HCT116 (cell line): ENCODE measurements around the gene CCL11. TPM values are rescaled to one million over a fixed set of nuclear protein-coding genes. Genes with fewer than 3 reads are reported as not detected.

Experiments
- ATAC-seq: fragments of 200-7000 bp; cut with Tn5 transposase; 2 replicates; pipeline ENCODE4 v1.9.1; 2020; ENCODE audit warnings: mild to moderate bottlenecking, moderate library complexity
- Bru-seq: library from RNA; stranded (reverse); fragments of 400-500 nt; gene quantifications from one replicate; lab custom pipeline; 2021; lab: Mats Ljungman, UMichigan
- BruChase-seq, 2 experiments: library from RNA; stranded (reverse); fragments of 400-500 nt; gene quantifications; one replicate each; lab custom pipeline; 2021; lab: Mats Ljungman, UMichigan
- BruUV-seq: library from RNA; stranded (reverse); fragments of 400-500 nt; replicated peaks from 2 replicates; lab custom pipeline; 2021; lab: Mats Ljungman, UMichigan
- CTCF ChIA-PET: fragments of 300-600 bp; sonication (Branson Sonifier 250); formaldehyde crosslinking; loops from one replicate; lab custom pipeline; 2021; ENCODE audit warnings: antibody characterized with exemption; lab: Charles Lee
- POLR2A ChIA-PET: fragments of 300-600, 350-600 bp; sonication (Branson Sonifier 250); formaldehyde crosslinking; loops from one replicate; lab custom pipeline; 2021; ENCODE audit warnings: antibody characterized with exemption; lab: Charles Lee
- RAD21 ChIA-PET, 2 experiments: fragments of 300-600 bp; sonication (Branson Sonifier 250); formaldehyde crosslinking; loops; one replicate each; lab custom pipeline; 2023; ENCODE audit warnings: low total read pairs in 2 of 2; ENCODE audit not compliant: uncharacterized antibody in 2 of 2, unreplicated experiment in 2 of 2, low non-redundant PET in 1 of 2; lab: Charles Lee
- DNase-seq: peaks from one replicate; pipeline ENCODE4 v3.0.0-alpha.2; 2010; ENCODE audit warnings: low read depth, low spot score
- H2AFZ ChIP-seq: fragments of 200-600 bp; shearing (Covaris generic), sonication (generic); 2 replicates; pipeline ENCODE4 v1.6.1; 2017; ENCODE audit warnings: low read depth, mixed run types, mixed read lengths, antibody characterized with exemption, low read length; ENCODE audit not compliant: poor library complexity, severe bottlenecking
- H3K27ac ChIP-seq: 2 replicates; pipeline ENCODE4 v1.5.1; 2012; ENCODE audit warnings: low read depth, low read length
- H3K27me3 ChIP-seq: fragments of 200-600 bp; sonication (generic); 2 replicates; pipeline ENCODE4 v1.6.1; 2016; ENCODE audit warnings: mixed run types, low read length, mixed read lengths; ENCODE audit not compliant: insufficient read depth
- H3K36me3 ChIP-seq, 2 experiments: fragments of 200-500 bp in 1 of 2; fragments of 200-600 bp in 1 of 2; sonication (Bioruptor generic) in 1 of 2; sonication (generic) in 1 of 2; 2 replicates each; pipeline versions ENCODE4 v1.5.1 to v1.6.1; 2014 to 2016; ENCODE audit warnings: low read length in 2 of 2, inconsistent platforms in 1 of 2, mixed read lengths in 1 of 2, mixed run types in 1 of 2; ENCODE audit not compliant: insufficient read depth in 2 of 2, control insufficient read depth in 1 of 2
- H3K4me1 ChIP-seq, 2 experiments: fragments of 200-600 bp in 1 of 2; sonication (generic) in 1 of 2; 2 replicates each; pipeline versions ENCODE4 v1.5.1 to v1.6.1; 2012 to 2017; ENCODE audit warnings: low read length in 2 of 2, inconsistent platforms in 1 of 2, mild to moderate bottlenecking in 1 of 2, mixed read lengths in 1 of 2, mixed run types in 1 of 2, moderate library complexity in 1 of 2; ENCODE audit not compliant: insufficient read depth in 2 of 2, control insufficient read depth in 1 of 2
- H3K4me2 ChIP-seq: fragments of 200-600 bp; sonication (generic); 2 replicates; pipeline ENCODE4 v1.6.1; 2017; ENCODE audit warnings: mixed run types, low read length, mixed read lengths
- H3K4me3 ChIP-seq, 2 experiments: fragments of 200-600 bp in 1 of 2; sonication (generic) in 1 of 2; replicated peaks in 1 of 2; 2 replicates each; pipeline ENCODE4 v1.5.1; 2011 to 2016; ENCODE audit warnings: low read length in 2 of 2, control low read depth in 1 of 2, low read depth in 1 of 2, mild to moderate bottlenecking in 1 of 2, mixed read lengths in 1 of 2, mixed run types in 1 of 2
- H3K79me2 ChIP-seq: fragments of 200-600 bp; sonication (generic); 2 replicates; pipeline ENCODE4 v1.6.1; 2017; ENCODE audit warnings: mild to moderate bottlenecking, mixed run types, low read length, moderate library complexity, mixed read lengths; ENCODE audit not compliant: insufficient read depth
- H3K9ac ChIP-seq: fragments of 200-600 bp; sonication (generic); 2 replicates; pipeline ENCODE4 v1.6.1; 2016; ENCODE audit warnings: low read length, mixed read lengths
- H3K9me2 ChIP-seq: fragments of 200-600 bp; sonication (generic), shearing (Covaris generic); 2 replicates; pipeline ENCODE4 v1.6.1; 2017; ENCODE audit warnings: mixed run types, mild to moderate bottlenecking, moderate library complexity; ENCODE audit not compliant: insufficient read depth
- H3K9me3 ChIP-seq, 2 experiments: fragments of 200-500 bp in 1 of 2; fragments of 200-600 bp in 1 of 2; sonication (Bioruptor generic) in 1 of 2; sonication (generic) in 1 of 2; 2 replicates each; pipeline ENCODE4 v1.6.1; 2014 to 2017; ENCODE audit warnings: low read length in 2 of 2, mixed read lengths in 2 of 2, inconsistent platforms in 1 of 2, low read depth in 1 of 2, mild to moderate bottlenecking in 1 of 2, mixed run types in 1 of 2, moderate library complexity in 1 of 2; ENCODE audit not compliant: control insufficient read depth in 1 of 2, insufficient read depth in 1 of 2
- H4K20me1 ChIP-seq: fragments of 200-600 bp; sonication (generic), shearing (Covaris generic); 2 replicates; pipeline ENCODE4 v1.6.1; 2017; ENCODE audit warnings: mixed run types, mild to moderate bottlenecking, moderate library complexity; ENCODE audit not compliant: insufficient read depth
- ATF3 ChIP-seq: IDR thresholded peaks from 2 replicates; pipeline ENCODE4 v1.6.1; 2012
- EGR1 ChIP-seq: IDR thresholded peaks from 2 replicates; pipeline ENCODE4 v1.6.1; 2012; ENCODE audit warnings: low read depth
- ELF1 ChIP-seq: IDR thresholded peaks from 2 replicates; pipeline ENCODE4 v1.6.1; 2012; ENCODE audit warnings: low read depth, borderline replicate concordance
- JUND ChIP-seq: IDR thresholded peaks from 2 replicates; pipeline ENCODE4 v1.6.1; 2012
- REST ChIP-seq: IDR thresholded peaks from 2 replicates; pipeline ENCODE4 v1.6.1; 2012; ENCODE audit warnings: low read depth
- YY1 ChIP-seq: IDR thresholded peaks from 2 replicates; pipeline ENCODE4 v1.6.1; 2011; ENCODE audit warnings: low read length, low read depth, moderate library complexity, mild to moderate bottlenecking; ENCODE audit not compliant: insufficient replicate concordance; ENCODE audit errors: extremely low read depth
- ZFX ChIP-seq: fragments of 450-650 bp; IDR thresholded peaks from 2 replicates; pipeline ENCODE4 v1.6.1; 2017
- ZNF274 ChIP-seq: fragments of 200-500 bp; sonication (Bioruptor generic); IDR thresholded peaks from 2 replicates; pipeline ENCODE4 v1.6.1; 2014; ENCODE audit warnings: mild to moderate bottlenecking, low read depth, low read length, inconsistent platforms
- intact Hi-C: fragments of 100-400 bp; cut with micrococcal nuclease; formaldehyde crosslinking; loops from 2 replicates; pipeline ENCODE4 v1.10.0; 2022
- long read RNA-seq: library from polyadenylated mRNA; unstranded; transcript quantifications from one replicate; pipeline ENCODE4 v2.0.0, GENCODE V29; 2021; ENCODE audit not compliant: unreplicated experiment
- polyA plus RNA-seq: library from polyadenylated mRNA; unstranded; fragments of >200 nt; gene quantifications from 2 replicates; pipeline ENCODE4 v1.2.1, GENCODE V29; 2012; ENCODE audit warnings: missing spikeins
- total RNA-seq: library from RNA; stranded (reverse); gene quantifications from one replicate; pipeline ENCODE4 v1.2.1, GENCODE V29; 2021; ENCODE audit not compliant: unreplicated experiment

CCL11 gene
- total RNA-seq (not detected), Bru-seq, nascent RNA (not detected), BruChase-seq, experiment 1, labeled RNA remaining after a 6-hour chase (not detected), BruChase-seq, experiment 2, labeled RNA remaining after a 2-hour chase (not detected)
- polyA plus RNA-seq, result not detected in 2 replicates
- long read RNA-seq, result 0 reads

GRCh38 chr17:34285286-34285792, at the start of gene CCL11:
TSS of gene CCL11 (plus strand) at chr17:34285742. CDS start at chr17:34285809, 67 bp downstream.
- BruUV-seq, result no TSS peak
- Histone ChIP-seq H2AFZ (no peak within 1 kb of the TSS), H3K4me2 (no peak within 1 kb of the TSS), H3K36me3 (no peaks in the 10 kb centered on the region), H3K9me3 (no peaks in the 10 kb centered on the region), H3K9ac (no peak within 1 kb of the TSS), H3K27me3 (no peaks in the 10 kb centered on the region), H3K79me2 (no peaks in the 10 kb centered on the region), H4K20me1 (no peaks in the 10 kb centered on the region), H3K27ac (no peak within 1 kb of the TSS), H3K4me1 (no peaks in the 10 kb centered on the region), H3K9me2 (no peaks in the 10 kb centered on the region), H3K4me3 (no peak within 1 kb of the TSS)
- ChIA-PET CTCF (no interaction called here), RAD21 (no interaction called here), POLR2A (no interaction called here)
- intact Hi-C loops, result no loop called here
- TF ChIP-seq ATF3 (no peak), REST (no peak)
- no peak for DNase-seq
- no peak for ATAC-seq

GRCh38 chr17:34236281-34236892, 49.2 kb upstream of the CCL11 start:
- H3K4me2 ChIP-seq, result no peak overlapping the region
- H3K27ac ChIP-seq, result no peak overlapping the region
- DNase-seq (no peak), ATAC-seq (no peak)
- H2AFZ ChIP-seq, result no peak overlapping the region
- TF ChIP-seq ZNF274 (no peak), YY1 (no peak), JUND (no peak), ZFX (no peak), REST (no peak), ELF1 (no peak), EGR1 (no peak)
- no peaks in the 10 kb centered on the region for H3K36me3 ChIP-seq
- intact Hi-C loops, result no loop called here
- no peak overlapping the region for H3K4me3 ChIP-seq
- ChIA-PET CTCF (no interaction called here), POLR2A (no interaction called here), RAD21 (no interaction called here)
- H3K9me2 ChIP-seq, result no peaks in the 10 kb centered on the region
- no peaks in the 10 kb centered on the region for H3K79me2 ChIP-seq
- no peaks in the 10 kb centered on the region for H3K27me3 ChIP-seq
- no peak overlapping the region for H3K9ac ChIP-seq
- H3K9me3 ChIP-seq, result no peaks in the 10 kb centered on the region
- no peaks in the 10 kb centered on the region for H4K20me1 ChIP-seq
- H3K4me1 ChIP-seq, result no peaks in the 10 kb centered on the region
- BruUV-seq, result no TSS peak
